ENCODE results near the gene STX17.
"Not testable (repeated sequence)": the region's sequence is repeated elsewhere in the genome, so short reads cannot be mapped to it uniquely, and the experiment has no call there.

Gene STX17

GRCh38 chr9:99977033-99977792 lies 70.8 kb downstream of the STX17 start:
- no peak for DNase-seq

DNA sequence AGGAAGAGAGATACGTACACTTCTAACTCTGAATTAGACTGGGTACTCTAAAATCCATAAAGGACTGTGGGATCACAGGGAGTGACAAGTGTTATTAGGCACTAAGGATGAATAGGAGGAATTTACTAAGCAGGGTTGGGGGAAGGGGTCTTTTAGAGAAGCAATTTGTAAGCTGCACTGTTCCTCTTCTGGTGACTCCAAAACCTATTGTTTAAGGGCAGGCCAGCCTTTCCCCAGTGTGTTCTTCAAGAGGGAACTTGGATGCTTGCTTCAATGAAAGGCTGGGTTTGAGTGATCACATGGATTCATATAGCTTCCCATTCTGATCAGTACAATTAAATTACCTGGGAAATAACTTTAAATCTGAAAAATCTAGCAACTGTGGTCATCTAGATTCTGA lies 71.8 kb downstream of the STX17 start:
- DNase-seq = no peak

DNA sequence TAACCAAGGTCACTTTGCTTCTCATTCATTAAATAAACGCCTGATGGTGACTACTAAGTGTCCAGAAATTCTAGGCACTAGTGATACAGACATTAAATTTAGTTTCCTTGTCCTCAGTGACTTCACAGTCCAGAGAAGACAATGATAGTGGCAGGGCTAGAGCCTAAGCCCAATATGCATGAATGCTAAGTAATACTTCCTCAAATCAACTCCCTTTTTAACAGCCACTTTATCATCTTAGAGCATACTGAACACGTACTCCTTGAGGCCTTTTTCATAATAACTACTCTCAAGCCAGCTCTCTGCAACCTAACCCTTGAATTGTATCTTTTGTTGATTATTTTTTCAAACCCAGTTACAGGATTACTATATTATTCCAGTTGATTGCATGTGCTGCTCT lies 74.1 kb downstream of the STX17 start:
- DNase-seq = no peak

GRCh38 chr9:99986642-99987041 lies 80.2 kb downstream of the STX17 start:
- DNase-seq = no peak

GRCh38 chr9:99990508-99990907 lies 84.1 kb downstream of the STX17 start:
- not testable (repeated sequence) for DNase-seq

DNA sequence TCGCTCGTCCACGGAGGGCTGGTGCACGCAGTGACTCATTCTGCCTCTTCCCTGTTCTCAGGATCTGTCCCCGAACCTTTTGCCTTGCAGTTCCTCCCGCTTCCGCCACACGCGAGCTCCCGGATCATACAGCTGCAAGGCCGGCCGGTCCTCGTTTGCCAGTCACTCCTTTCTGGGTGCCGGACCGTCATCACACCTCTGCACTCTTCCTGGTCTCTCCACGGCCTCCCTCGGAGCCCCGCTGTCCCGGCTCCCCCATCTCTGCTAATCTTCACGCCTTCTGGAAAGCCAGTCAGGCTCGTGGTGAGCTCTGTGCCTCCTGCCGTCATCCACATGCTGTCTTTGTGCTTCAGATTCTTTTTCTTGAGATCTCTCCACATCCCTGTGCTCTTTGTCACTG lies 91.8 kb downstream of the STX17 start:
- DNase-seq = no peak

- DNase-seq = no peak
Observed at GRCh38 chr9:99998866-99999265, 92.4 kb downstream of the STX17 start.

DNA sequence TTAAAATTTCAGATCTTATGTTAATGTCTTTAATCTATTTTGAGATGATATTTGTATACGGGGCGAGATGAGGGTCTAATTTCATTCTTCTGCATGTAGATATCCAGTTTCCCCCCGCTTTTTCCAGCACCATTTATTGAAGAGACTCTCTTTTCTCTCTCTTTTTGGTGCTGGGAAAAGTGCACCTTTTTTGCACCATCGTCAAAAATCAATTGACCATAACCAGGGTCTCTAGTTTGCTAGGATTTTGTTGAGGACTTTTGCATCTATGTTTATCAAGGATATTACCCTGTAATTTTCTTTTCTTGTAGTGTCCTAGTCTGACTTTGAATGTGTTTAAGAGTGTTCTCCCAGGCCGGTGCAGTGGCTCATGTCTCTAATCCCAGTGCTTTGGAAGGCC lies 93.3 kb downstream of the STX17 start:
- DNase-seq = no peak

- no peak for DNase-seq
Observed at GRCh38 chr9:100011062-100011681, 104.7 kb downstream of the STX17 start.

DNA sequence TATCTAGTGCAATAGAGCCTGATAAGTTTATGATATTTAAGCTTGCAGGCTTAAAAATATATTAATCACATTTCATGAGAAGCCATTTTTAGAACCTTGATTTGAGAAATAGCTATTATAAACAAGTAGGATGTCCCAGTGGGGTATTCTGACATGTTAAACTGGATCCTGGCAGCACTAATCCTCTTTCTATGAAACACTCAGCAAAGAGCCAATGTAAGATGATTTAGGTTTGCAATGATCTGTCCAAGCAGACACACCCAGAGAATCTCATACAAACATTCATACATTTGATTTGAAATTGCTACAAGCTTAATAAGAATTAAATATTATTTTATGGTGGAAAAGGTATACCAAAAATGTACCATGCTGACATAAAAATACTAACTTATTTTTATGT lies 105.8 kb downstream of the STX17 start:
- DNase-seq = no peak

- DNase-seq = no peak
Observed at GRCh38 chr9:100013573-100013972, 107.1 kb downstream of the STX17 start.

GRCh38 chr9:100014846-100015245 lies 108.4 kb downstream of the STX17 start:
- DNase-seq = no peak

GRCh38 chr9:100019541-100019940 lies 113.1 kb downstream of the STX17 start:
- DNase-seq = no peak

Measured in activated T-cell treated with anti-CD3 and anti-CD28 coated beads, Interleukin-2, amount 50 U/mL, for 1 hour (primary cell).